ENCODE measurements around the gene GINS2. TPM values are rescaled to one million over a fixed set of nuclear protein-coding genes. Genes with fewer than 3 reads are reported as not detected.
A peak's percentile ranks its signal among the peaks of the same experiment; 100 is the strongest.

The GINS2 gene
- polyA plus RNA-seq, 1 of the 3 experiments (the other 2 are of a cell fraction), result 9.0 TPM

GRCh38 chr16:85641305-85641704 lies 47.4 kb downstream of the GINS2 start:
- H3K9me3 ChIP-seq, result no peaks in the 10 kb centered on the region
- ChIA-PET POLR2A (interaction anchor here (0.6 kb wide), 1 partner anchor 319 kb away, joined by 3 read pairs; no protein-coding TSS in a partner anchor), CTCF (interaction anchor here (0.7 to 3.2 kb wide), 4 partner anchors 9 to 366 kb away, joined by 3 to 21 read pairs (median 6); no protein-coding TSS in a partner anchor)
- H3K27me3 ChIP-seq (ENCODE audit: insufficient read depth), result no peaks in the 10 kb centered on the region
- TF ChIP-seq EZH2phosphoT487 (IDR thresholded peaks at IDR 0.05; ENCODE audit: borderline replicate concordance, low read depth) (no peak), PBX3 (IDR thresholded peaks at IDR 0.05) (no peak), GABPA (IDR thresholded peaks at IDR 0.05; ENCODE audit: low read depth) (no peak), NFIC (IDR thresholded peaks at IDR 0.05; ENCODE audit: borderline replicate concordance) (no peak), RCOR1 (IDR thresholded peaks at IDR 0.05; ENCODE audit: low read length) (no peak), REST (IDR thresholded peaks at IDR 0.05; ENCODE audit: low read depth, low read length) (no peak), FOSL2 (IDR thresholded peaks at IDR 0.05; ENCODE audit: borderline replicate concordance, low read depth) (no peak), MXI1 (IDR thresholded peaks at IDR 0.05; ENCODE audit: low read depth, low read length) (no peak)
- H3K27ac ChIP-seq (ENCODE audit: low read depth in 2 of 2, low read length in 1 of 2), result no peak overlapping the region; a peak in 1 of 4 replicates
- no peak overlapping the region for H3K4me3 ChIP-seq (ENCODE audit: low read depth in 2 of 2, low read length in 1 of 2)
- no peak overlapping the region for H3K9ac ChIP-seq
- WGBS (ENCODE audit: low lambda C conversion rate), result 92% methylated on average over 23 of the region's 24 CpGs
- H3K9me2 ChIP-seq, result no peaks in the 10 kb centered on the region
- DNase-seq, result no peak
- H3K36me3 ChIP-seq (replicated peaks in 1 of 2; ENCODE audit: control insufficient read depth in 1 of 2, insufficient read depth in 2 of 2, low read length in 1 of 2), result peaks cover 0 to 30% of the 10 kb centered on the region in 2 experiments
- H3K79me2 ChIP-seq (ENCODE audit: insufficient read depth), result peaks cover 18% of the 10 kb centered on the region; the same call in 1 of the 2 replicates
- no peak overlapping the region for H3K4me2 ChIP-seq
- no peak overlapping the region for H2AFZ ChIP-seq (ENCODE audit: low read depth)
- H3K4me1 ChIP-seq (ENCODE audit: control insufficient read depth in 1 of 2, insufficient read depth in 2 of 2, low read depth in 1 of 2, low read length in 1 of 2), result peaks cover 0 to 72% of the 10 kb centered on the region in 2 experiments; a peak in 1 of 4 replicates
- peaks cover 98% of the 10 kb centered on the region for H4K20me1 ChIP-seq (ENCODE audit: insufficient read depth)
- H3F3A ChIP-seq (replicated peaks; ENCODE audit: insufficient read depth), result no peaks in the 10 kb centered on the region

DNA sequence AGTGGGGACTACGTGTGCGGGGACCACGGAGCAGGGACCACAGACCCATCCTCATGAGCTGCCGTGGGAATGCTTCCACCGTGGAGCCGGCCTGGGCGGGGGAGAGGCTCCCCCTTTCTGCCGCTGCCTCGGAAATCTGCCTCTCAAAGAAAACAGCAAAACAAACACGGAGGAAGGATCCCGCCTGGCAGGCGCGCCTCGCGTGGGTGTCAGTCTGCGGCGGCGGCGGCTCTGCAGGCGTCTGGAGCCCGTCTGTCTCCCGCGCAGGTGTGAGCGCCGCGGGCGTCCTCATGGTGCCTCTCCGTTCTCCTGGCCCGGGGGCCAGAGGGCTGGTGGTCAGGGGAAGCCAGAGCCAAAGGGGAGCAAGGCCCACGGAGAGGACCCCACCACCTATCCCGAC lies 48.2 kb downstream of the GINS2 start:
- CTCF ChIA-PET, result interaction anchor here (2.1 to 3.2 kb wide), 2 partner anchors 24 to 77 kb away, joined by 9 to 21 read pairs; no protein-coding TSS in a partner anchor
- peaks cover 98% of the 10 kb centered on the region for H4K20me1 ChIP-seq (ENCODE audit: insufficient read depth)

More for the DNA sequence above, 48.2 kb downstream of the GINS2 start:
- no peak for DNase-seq
- no peak overlapping the region for H2AFZ ChIP-seq (ENCODE audit: low read depth)
- H3K9ac ChIP-seq, result no peak overlapping the region
- peaks cover 0 to 74% of the 10 kb centered on the region in 2 experiments; a peak in 1 of 4 replicates for H3K4me1 ChIP-seq (ENCODE audit: control insufficient read depth in 1 of 2, insufficient read depth in 2 of 2, low read depth in 1 of 2, low read length in 1 of 2)
- H3K27me3 ChIP-seq (ENCODE audit: insufficient read depth), result no peaks in the 10 kb centered on the region
- peaks cover 0 to 34% of the 10 kb centered on the region in 2 experiments for H3K36me3 ChIP-seq (replicated peaks in 1 of 2; ENCODE audit: control insufficient read depth in 1 of 2, insufficient read depth in 2 of 2, low read length in 1 of 2)
- H3K4me3 ChIP-seq (ENCODE audit: low read depth in 2 of 2, low read length in 1 of 2), result no peak overlapping the region
- H3F3A ChIP-seq (replicated peaks; ENCODE audit: insufficient read depth), result no peaks in the 10 kb centered on the region
- no peak overlapping the region for H3K4me2 ChIP-seq
- WGBS (ENCODE audit: low lambda C conversion rate), result 94% methylated on average over 27 of the region's 31 CpGs
- TF ChIP-seq RCOR1 (IDR thresholded peaks at IDR 0.05; ENCODE audit: low read length) (no peak), JUND (IDR thresholded peaks at IDR 0.05) (no peak), GATA2 (CRISPR knock-in tag; IDR thresholded peaks at IDR 0.05) (no peak), FOXJ3 (CRISPR knock-in tag; IDR thresholded peaks at IDR 0.05) (no peak), EP300 (IDR thresholded peaks at IDR 0.05; ENCODE audit: borderline replicate concordance in 1 of 2, low read depth in 1 of 2, low read length in 1 of 2) (no peak), EZH2phosphoT487 (IDR thresholded peaks at IDR 0.05; ENCODE audit: borderline replicate concordance, low read depth) (no peak)
- no peaks in the 10 kb centered on the region for H3K9me2 ChIP-seq
- H3K9me3 ChIP-seq, result no peaks in the 10 kb centered on the region
- peaks cover 18% of the 10 kb centered on the region; the same call in 1 of the 2 replicates for H3K79me2 ChIP-seq (ENCODE audit: insufficient read depth)
- peak overlapping the region in 1 of 2 experiments; percentile 54; a peak in 1 of 4 replicates for H3K27ac ChIP-seq (ENCODE audit: low read depth in 2 of 2, low read length in 1 of 2)
- POLR2A ChIA-PET, result interaction anchor here (1.6 kb wide), 1 partner anchor 10 kb away, joined by 5 read pairs; no protein-coding TSS in a partner anchor
